Measurements from ENCODE around the gene WDFY4.

DNA sequence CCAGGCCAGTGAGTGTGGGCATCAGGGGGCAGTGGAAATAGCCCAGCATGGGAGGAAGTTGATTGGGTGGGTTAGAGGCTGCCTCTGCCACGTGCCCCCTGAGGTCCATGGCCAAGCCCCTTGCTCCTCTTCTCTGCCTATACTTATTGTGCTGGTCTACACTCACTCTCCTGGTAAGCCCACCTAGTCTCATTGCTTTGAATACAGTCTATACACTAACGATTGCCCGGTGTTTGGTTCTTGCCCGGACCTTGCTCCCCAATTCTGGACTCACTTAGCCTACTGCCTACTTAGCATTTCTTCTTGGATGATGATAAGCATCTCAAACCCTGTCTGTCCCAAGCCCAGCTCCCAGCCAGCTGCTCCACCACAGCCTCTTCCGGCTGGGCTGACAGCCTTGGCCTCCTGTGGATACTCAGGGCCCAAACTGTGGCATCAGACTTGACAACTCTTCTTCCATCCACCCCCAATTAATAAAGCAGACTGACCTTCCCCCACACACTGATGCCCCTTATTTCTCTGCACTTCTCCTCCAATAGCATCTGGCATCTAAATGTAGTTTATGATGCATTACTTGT lies 244.8 kb downstream of the WDFY4 start:
- no peak for TF ChIP-seq POLR2A (IDR thresholded peaks at IDR 0.05)
- TF ChIP-seq, protein P1, sequence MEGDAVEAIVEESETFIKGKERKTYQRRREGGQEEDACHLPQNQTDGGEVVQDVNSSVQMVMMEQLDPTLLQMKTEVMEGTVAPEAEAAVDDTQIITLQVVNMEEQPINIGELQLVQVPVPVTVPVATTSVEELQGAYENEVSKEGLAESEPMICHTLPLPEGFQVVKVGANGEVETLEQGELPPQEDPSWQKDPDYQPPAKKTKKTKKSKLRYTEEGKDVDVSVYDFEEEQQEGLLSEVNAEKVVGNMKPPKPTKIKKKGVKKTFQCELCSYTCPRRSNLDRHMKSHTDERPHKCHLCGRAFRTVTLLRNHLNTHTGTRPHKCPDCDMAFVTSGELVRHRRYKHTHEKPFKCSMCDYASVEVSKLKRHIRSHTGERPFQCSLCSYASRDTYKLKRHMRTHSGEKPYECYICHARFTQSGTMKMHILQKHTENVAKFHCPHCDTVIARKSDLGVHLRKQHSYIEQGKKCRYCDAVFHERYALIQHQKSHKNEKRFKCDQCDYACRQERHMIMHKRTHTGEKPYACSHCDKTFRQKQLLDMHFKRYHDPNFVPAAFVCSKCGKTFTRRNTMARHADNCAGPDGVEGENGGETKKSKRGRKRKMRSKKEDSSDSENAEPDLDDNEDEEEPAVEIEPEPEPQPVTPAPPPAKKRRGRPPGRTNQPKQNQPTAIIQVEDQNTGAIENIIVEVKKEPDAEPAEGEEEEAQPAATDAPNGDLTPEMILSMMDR (IDR thresholded peaks at IDR 0.05), result no peak
- no peak for TF ChIP-seq POLR2AphosphoS5 (IDR thresholded peaks at IDR 0.05; ENCODE audit: insufficient read depth in 1 of 2, low read depth in 1 of 2)
